Tibial nerve (tissue), 4 donors: ENCODE results near the gene ARHGEF19. TPM values are rescaled to one million over a fixed set of nuclear protein-coding genes. Genes with fewer than 3 reads are reported as not detected.

Experiments
- DNase-seq, 2 donors: peaks; one replicate each; pipeline ENCODE4 v3.0.0-alpha.2; 2019; ENCODE audit warnings: low spot score in 2 of 2
- H3K27ac ChIP-seq, 4 donors: fragments of 200-600 bp; sonication (generic) in 3 of 4; one replicate each; pipeline ENCODE4 v1.5.1; 2017 to 2019; ENCODE audit warnings: mild to moderate bottlenecking in 1 of 4
- H3K27me3 ChIP-seq, 2 donors: fragments of 200-600 bp; sonication (generic) in 1 of 2; one replicate each; pipeline versions ENCODE4 v1.5.1 to v1.6.0; 2017 to 2019
- H3K36me3 ChIP-seq, 3 donors: fragments of 200-600 bp; sonication (generic); one replicate each; pipeline ENCODE4 v1.5.1; 2018 to 2019
- H3K4me1 ChIP-seq, 4 donors: fragments of 200-600 bp; sonication (generic) in 3 of 4; one replicate each; pipeline ENCODE4 v1.5.1; 2017 to 2019
- H3K4me3 ChIP-seq, 4 donors: fragments of 200-600 bp; sonication (generic) in 3 of 4; one replicate each; pipeline ENCODE4 v1.5.1; 2017 to 2019; ENCODE audit warnings: mild to moderate bottlenecking in 1 of 4, moderate library complexity in 1 of 4
- H3K9me3 ChIP-seq, 4 donors: fragments of 200-600 bp; sonication (generic) in 3 of 4; one replicate each; pipeline ENCODE4 v1.5.1; 2017 to 2019
- CTCF ChIP-seq, 5 experiments: fragments of 200-600 bp in 3 of 5; fragments of 450-650 bp in 2 of 5; sonication (generic) in 3 of 5; IDR thresholded peaks; one replicate each; pipeline ENCODE4 v1.5.1; 2016 to 2019; ENCODE audit warnings: antibody characterized with exemption in 5 of 5, mild to moderate bottlenecking in 3 of 5, moderate library complexity in 2 of 5
- EP300 ChIP-seq, 2 donors: sonication (generic); formaldehyde crosslinking; IDR thresholded peaks; one replicate each; pipeline ENCODE4 v1.6.1; 2017; ENCODE audit warnings: antibody characterized with exemption in 2 of 2, mild to moderate bottlenecking in 1 of 2
- POLR2A ChIP-seq, 2 donors: fragments of 450-650 bp; IDR thresholded peaks; one replicate each; pipeline ENCODE4 v1.6.1; 2017; ENCODE audit warnings: antibody characterized with exemption in 2 of 2, mild to moderate bottlenecking in 2 of 2, moderate library complexity in 2 of 2
- WGBS, 2 donors: methylation state at CpG; one replicate each; pipeline ENCODE4 v1.1.5; 2018; 5-methylcytosine and 5-hydroxymethylcytosine counted together
- total RNA-seq, 4 donors: library from RNA; depleted of rRNA; stranded (reverse); fragments of >200 nt; gene quantifications; one replicate each; pipeline ENCODE4 v1.1.0, GENCODE V29; 2016

Gene ARHGEF19
- total RNA-seq, 4 donors from 2014 or later, result 7.8 to 19.3 (median 11.1) TPM

GRCh38 chr1:16237343-16237830 lies 24.9 kb upstream of the ARHGEF19 start:
- H3K27me3 ChIP-seq, result no peaks in the 10 kb centered on the region
- H3K36me3 ChIP-seq, result peaks cover 0 to 13% (median 0%) of the 10 kb centered on the region in 3 donors
- peaks cover 0 to 21% (median 13%) of the 10 kb centered on the region in 4 donors for H3K4me1 ChIP-seq
- WGBS, 2 donors, result 16 to 18% methylated on average over 6 of the region's 6 CpGs
- H3K27ac ChIP-seq, result peak overlapping the region; percentile 19 to 91 (median 74)
- H3K9me3 ChIP-seq, result no peaks in the 10 kb centered on the region
- peak overlapping the region; percentile 30 to 76 (median 60) for H3K4me3 ChIP-seq
- TF ChIP-seq CTCF (IDR thresholded peaks at IDR 0.05) (no peak), POLR2A (IDR thresholded peaks at IDR 0.05) (no peak)
- DNase-seq, result no peak

GRCh38 chr1:16236511-16237342 lies 24.3 kb upstream of the ARHGEF19 start, which contains the start of gene CPLANE2:
TSS of gene CPLANE2 (minus strand) at chr1:16237183. CDS start at chr1:16236742, 441 bp downstream.
- H3K4me3 ChIP-seq, result peak within 1 kb of the TSS; percentile 46 to 76 (median 68)
- WGBS, 2 donors, result 2 to 5% methylated on average over 20 to 56 of the region's 57 CpGs
- TF ChIP-seq POLR2A (IDR thresholded peaks at IDR 0.05), result peak in 1 of 2 donors; percentile 60
- peak in 1 of 2 donors; percentile 62 for TF ChIP-seq EP300 (IDR thresholded peaks at IDR 0.05)
- TF ChIP-seq CTCF (IDR thresholded peaks at IDR 0.05), result peak in 1 of 5 experiments; percentile 19
- peaks cover 0 to 21% (median 13%) of the 10 kb centered on the region in 4 donors for H3K4me1 ChIP-seq
- H3K27me3 ChIP-seq, result no peaks in the 10 kb centered on the region
- H3K27ac ChIP-seq, result peak within 1 kb of the TSS; percentile 19 to 91 (median 86)
- peaks cover 0 to 19% (median 0%) of the 10 kb centered on the region in 3 donors for H3K36me3 ChIP-seq
- no peaks in the 10 kb centered on the region for H3K9me3 ChIP-seq
- DNase-seq, result peak; percentile 91 to 92

- peaks cover 0 to 24% (median 0%) of the 10 kb centered on the region in 3 donors for H3K36me3 ChIP-seq
- TF ChIP-seq CTCF (IDR thresholded peaks at IDR 0.05) (peak in 1 of 5 experiments; percentile 27), POLR2A (IDR thresholded peaks at IDR 0.05) (no peak)
- peak overlapping the region in 3 of 4 donors; percentile 83 to 91 (median 88) for H3K27ac ChIP-seq
- 53 to 58% methylated on average over 6 of the region's 6 CpGs for WGBS, 2 donors
- H3K27me3 ChIP-seq, result no peaks in the 10 kb centered on the region
- peak overlapping the region; percentile 46 to 76 (median 68) for H3K4me3 ChIP-seq
- H3K4me1 ChIP-seq, result peaks cover 0 to 21% (median 13%) of the 10 kb centered on the region in 4 donors
- no peak for DNase-seq
- H3K9me3 ChIP-seq, result no peaks in the 10 kb centered on the region
Measured at GRCh38 chr1:16235944-16236510, 23.6 kb upstream of the ARHGEF19 start.

- Histone ChIP-seq H3K27ac (peak overlapping the region in 1 of 4 donors; percentile 83), H3K9me3 (no peaks in the 10 kb centered on the region), H3K4me3 (no peak overlapping the region), H3K36me3 (peaks cover 0 to 31% (median 0%) of the 10 kb centered on the region in 3 donors), H3K4me1 (peaks cover 0 to 21% (median 13%) of the 10 kb centered on the region in 4 donors), H3K27me3 (no peaks in the 10 kb centered on the region)
- DNase-seq, result no peak
- 86 to 90% methylated on average over 2 of the region's 2 CpGs for WGBS, 2 donors
- TF ChIP-seq POLR2A (IDR thresholded peaks at IDR 0.05), result no peak
- TF ChIP-seq EP300 (IDR thresholded peaks at IDR 0.05), result no peak
- TF ChIP-seq CTCF (IDR thresholded peaks at IDR 0.05), result no peak
Measured at GRCh38 chr1:16235347-16235746, 22.9 kb upstream of the ARHGEF19 start.
